Neural cell (in vitro differentiated cells): ENCODE measurements around the gene TDRKH.

ENCODE experiments used
- CTCF ChIP-seq: fragments of 450-650 bp; IDR thresholded peaks from 2 replicates; pipeline ENCODE4 v1.5.1; 2014; ENCODE audit warnings: antibody characterized with exemption, mild to moderate bottlenecking, moderate library complexity; ENCODE audit not compliant: poor library complexity, severe bottlenecking
- EP300 ChIP-seq: fragments of 450-650 bp; conservative IDR thresholded peaks from 2 replicates; pipeline ENCODE4 v1.6.1; 2014; ENCODE audit warnings: antibody characterized with exemption, mild to moderate bottlenecking, moderate library complexity; ENCODE audit not compliant: poor library complexity, severe bottlenecking
- EZH2 ChIP-seq: fragments of 200-600, 300-800 bp; shearing (Covaris generic), sonication (generic); IDR thresholded peaks from 2 replicates; pipeline ENCODE4 v1.6.1; 2014; ENCODE audit warnings: antibody characterized with exemption, low read length, borderline replicate concordance, mild to moderate bottlenecking; ENCODE audit not compliant: insufficient read depth, poor library complexity, severe bottlenecking
- MXI1 ChIP-seq: fragments of 450-650 bp; conservative IDR thresholded peaks from 2 replicates; pipeline ENCODE4 v1.6.1; 2014; ENCODE audit warnings: antibody characterized with exemption, mild to moderate bottlenecking; ENCODE audit not compliant: poor library complexity, severe bottlenecking
- POLR2AphosphoS5 ChIP-seq: IDR thresholded peaks from 2 replicates; pipeline ENCODE4 v1.6.1; 2012
- RAD21 ChIP-seq: fragments of 450-650 bp; conservative IDR thresholded peaks from 2 replicates; pipeline ENCODE4 v1.6.1; 2014; ENCODE audit warnings: antibody characterized with exemption, mild to moderate bottlenecking, moderate library complexity
- SMC3 ChIP-seq: fragments of 450-650 bp; conservative IDR thresholded peaks from 2 replicates; pipeline ENCODE4 v1.6.1; 2014; ENCODE audit warnings: antibody characterized with exemption, mild to moderate bottlenecking, moderate library complexity; ENCODE audit not compliant: poor library complexity
- TAF1 ChIP-seq: IDR thresholded peaks from 2 replicates; pipeline ENCODE4 v1.6.1; 2012; ENCODE audit warnings: low read depth
- TF ChIP-seq, protein P1 (sequence below): IDR thresholded peaks from 2 replicates; pipeline ENCODE4 v1.6.1; 2012; ENCODE audit warnings: borderline replicate concordance

GRCh38 chr1:151806170-151806569 lies 15.9 kb upstream of the TDRKH start:
- TF ChIP-seq POLR2AphosphoS5 (no peak), CTCF (no peak), TAF1 (no peak), EZH2 (no peak), EP300 (no peak), RAD21 (no peak), MXI1 (no peak), SMC3 (no peak)
- TF ChIP-seq, protein P1, sequence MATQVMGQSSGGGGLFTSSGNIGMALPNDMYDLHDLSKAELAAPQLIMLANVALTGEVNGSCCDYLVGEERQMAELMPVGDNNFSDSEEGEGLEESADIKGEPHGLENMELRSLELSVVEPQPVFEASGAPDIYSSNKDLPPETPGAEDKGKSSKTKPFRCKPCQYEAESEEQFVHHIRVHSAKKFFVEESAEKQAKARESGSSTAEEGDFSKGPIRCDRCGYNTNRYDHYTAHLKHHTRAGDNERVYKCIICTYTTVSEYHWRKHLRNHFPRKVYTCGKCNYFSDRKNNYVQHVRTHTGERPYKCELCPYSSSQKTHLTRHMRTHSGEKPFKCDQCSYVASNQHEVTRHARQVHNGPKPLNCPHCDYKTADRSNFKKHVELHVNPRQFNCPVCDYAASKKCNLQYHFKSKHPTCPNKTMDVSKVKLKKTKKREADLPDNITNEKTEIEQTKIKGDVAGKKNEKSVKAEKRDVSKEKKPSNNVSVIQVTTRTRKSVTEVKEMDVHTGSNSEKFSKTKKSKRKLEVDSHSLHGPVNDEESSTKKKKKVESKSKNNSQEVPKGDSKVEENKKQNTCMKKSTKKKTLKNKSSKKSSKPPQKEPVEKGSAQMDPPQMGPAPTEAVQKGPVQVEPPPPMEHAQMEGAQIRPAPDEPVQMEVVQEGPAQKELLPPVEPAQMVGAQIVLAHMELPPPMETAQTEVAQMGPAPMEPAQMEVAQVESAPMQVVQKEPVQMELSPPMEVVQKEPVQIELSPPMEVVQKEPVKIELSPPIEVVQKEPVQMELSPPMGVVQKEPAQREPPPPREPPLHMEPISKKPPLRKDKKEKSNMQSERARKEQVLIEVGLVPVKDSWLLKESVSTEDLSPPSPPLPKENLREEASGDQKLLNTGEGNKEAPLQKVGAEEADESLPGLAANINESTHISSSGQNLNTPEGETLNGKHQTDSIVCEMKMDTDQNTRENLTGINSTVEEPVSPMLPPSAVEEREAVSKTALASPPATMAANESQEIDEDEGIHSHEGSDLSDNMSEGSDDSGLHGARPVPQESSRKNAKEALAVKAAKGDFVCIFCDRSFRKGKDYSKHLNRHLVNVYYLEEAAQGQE: no peak
